GM12872 (cell line): ENCODE results near the gene ZNF554.

ENCODE experiments used
- TF ChIP-seq, protein P1 (sequence below): IDR thresholded peaks from 3 replicates; pipeline ENCODE4 v1.5.1; 2011; ENCODE audit warnings: low read depth, mild to moderate bottlenecking, low read length, moderate library complexity; ENCODE audit not compliant: insufficient read depth

The ZNF554 gene

DNA sequence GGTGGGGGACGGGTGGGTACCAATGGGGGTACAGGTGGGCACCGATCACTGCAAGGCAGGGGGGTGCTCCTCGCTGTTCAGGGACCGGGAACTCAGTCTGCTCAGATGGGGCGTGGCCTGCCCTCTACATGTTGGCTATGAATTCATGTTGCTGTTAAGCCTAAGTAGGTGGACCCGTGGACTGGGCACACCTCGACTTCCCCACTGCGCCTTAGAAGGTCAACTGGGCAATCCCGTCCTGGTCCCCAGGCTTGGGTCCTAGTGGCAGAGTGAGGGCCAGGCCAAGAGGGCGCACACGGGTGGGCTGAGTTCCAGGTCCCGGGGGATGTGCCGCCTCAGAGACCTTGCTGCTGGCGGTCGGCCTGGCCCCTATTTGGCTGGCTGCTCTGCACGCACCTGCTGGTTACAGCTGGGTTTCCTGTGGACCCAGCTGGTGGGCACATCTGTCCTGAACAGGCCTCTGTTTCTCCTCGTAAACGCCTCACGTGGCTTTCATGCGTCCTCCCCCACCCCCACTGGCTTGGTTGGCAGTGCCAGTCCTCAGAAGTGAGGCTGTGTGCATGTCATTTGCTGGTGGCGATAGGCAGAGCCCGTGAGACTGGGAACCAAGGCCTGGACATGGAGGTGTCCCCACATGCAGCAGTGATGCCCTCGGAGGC, 13.5 kb upstream of the ZNF554 start:
- TF ChIP-seq, protein P1, sequence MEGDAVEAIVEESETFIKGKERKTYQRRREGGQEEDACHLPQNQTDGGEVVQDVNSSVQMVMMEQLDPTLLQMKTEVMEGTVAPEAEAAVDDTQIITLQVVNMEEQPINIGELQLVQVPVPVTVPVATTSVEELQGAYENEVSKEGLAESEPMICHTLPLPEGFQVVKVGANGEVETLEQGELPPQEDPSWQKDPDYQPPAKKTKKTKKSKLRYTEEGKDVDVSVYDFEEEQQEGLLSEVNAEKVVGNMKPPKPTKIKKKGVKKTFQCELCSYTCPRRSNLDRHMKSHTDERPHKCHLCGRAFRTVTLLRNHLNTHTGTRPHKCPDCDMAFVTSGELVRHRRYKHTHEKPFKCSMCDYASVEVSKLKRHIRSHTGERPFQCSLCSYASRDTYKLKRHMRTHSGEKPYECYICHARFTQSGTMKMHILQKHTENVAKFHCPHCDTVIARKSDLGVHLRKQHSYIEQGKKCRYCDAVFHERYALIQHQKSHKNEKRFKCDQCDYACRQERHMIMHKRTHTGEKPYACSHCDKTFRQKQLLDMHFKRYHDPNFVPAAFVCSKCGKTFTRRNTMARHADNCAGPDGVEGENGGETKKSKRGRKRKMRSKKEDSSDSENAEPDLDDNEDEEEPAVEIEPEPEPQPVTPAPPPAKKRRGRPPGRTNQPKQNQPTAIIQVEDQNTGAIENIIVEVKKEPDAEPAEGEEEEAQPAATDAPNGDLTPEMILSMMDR = no peak

- TF ChIP-seq, protein P1 = no peak
Observed at GRCh38 chr19:2806736-2807378, 12.8 kb upstream of the ZNF554 start.

- TF ChIP-seq, protein P1 = no peak
Observed at GRCh38 chr19:2807379-2808128, 12.1 kb upstream of the ZNF554 start.

- TF ChIP-seq, protein P1 = no peak
Observed at GRCh38 chr19:2808129-2808941, 11.3 kb upstream of the ZNF554 start.

DNA sequence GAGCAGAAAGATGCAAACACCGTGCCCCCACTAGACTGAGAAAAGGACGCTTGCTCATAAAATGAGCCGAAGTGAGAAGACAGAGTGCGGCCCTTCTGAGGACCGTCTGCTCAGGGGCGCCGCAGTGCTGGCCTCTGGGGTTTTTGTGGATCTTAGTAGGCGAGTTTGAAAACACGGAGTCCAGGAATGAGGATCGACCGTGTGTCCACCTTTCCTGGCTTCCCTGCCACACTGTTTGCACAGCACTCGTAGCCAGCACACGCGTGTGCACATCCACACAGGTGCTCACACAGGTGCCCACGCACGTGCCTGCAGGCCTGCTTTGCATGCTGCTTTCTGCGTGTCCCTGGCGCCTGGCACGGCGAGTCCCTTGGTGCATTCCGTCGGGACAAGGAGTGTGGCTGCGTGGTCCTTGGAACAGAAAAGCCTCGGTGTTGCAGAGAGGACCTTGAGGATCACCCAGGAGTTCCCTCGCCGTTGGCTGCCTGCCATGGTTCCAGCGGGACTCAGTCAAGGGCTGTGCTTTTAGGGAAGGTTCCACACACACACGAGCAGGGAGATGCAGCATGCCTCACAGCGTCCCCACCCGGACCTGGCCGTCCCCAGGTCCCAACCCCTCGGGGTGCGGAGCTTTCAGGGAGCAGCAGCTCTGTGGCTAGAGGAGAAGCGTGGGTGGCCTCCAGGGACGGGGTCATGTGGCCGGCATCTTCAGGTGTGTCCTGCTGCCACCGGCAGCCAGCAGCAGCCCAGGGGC, 10.1 kb upstream of the ZNF554 start:
- TF ChIP-seq, protein P1 = no peak

- TF ChIP-seq, protein P1 = no peak
Observed at GRCh38 chr19:2810141-2811091, 9.3 kb upstream of the ZNF554 start.
